ENCODE data around the gene CIB2.

DNA sequence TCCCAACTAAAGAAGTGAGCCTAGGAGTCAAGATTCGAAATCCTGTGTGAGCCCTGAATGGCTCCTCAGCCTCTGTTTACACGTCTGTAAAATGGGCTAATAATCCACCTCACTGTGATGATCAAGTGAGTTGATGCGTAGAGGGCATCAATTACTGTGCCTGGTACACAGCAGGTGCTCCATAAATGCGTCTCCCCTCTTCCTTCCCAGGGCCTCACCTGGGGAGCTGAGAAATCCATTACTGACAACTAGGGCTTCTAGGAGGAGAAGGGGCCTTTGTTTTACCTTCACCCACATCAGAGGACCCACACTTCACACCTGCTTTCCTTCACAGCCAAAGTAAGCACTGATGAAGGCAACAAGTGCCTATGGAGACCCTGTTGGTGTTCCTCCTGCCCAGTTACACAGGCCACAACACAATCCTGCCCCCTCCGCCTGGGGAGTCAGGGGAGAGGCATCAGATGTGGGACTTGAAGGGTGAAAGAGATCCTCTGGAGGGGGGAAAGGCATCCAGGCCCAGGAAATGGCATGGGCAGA is 1.4 kb downstream of the CIB2 start:
- TF ChIP-seq BACH2 (CRISPR knock-in tag; IDR thresholded peaks at IDR 0.05; ENCODE audit: borderline replicate concordance), result no peak
- no peak for TF ChIP-seq ZNF8 (CRISPR knock-in tag; IDR thresholded peaks at IDR 0.05)
- no peak for TF ChIP-seq TSHZ2 (CRISPR knock-in tag; IDR thresholded peaks at IDR 0.05)
- TF ChIP-seq ZNF70 (CRISPR knock-in tag; IDR thresholded peaks at IDR 0.05), result no peak
- TF ChIP-seq OSR1 (CRISPR knock-in tag; IDR thresholded peaks at IDR 0.05), result no peak
- no peak for TF ChIP-seq PATZ1 (CRISPR knock-in tag; IDR thresholded peaks at IDR 0.05; ENCODE audit: borderline replicate concordance)
- no peak for TF ChIP-seq TCF4 (CRISPR knock-in tag; IDR thresholded peaks at IDR 0.05; ENCODE audit: borderline replicate concordance)
- TF ChIP-seq, protein P1, sequence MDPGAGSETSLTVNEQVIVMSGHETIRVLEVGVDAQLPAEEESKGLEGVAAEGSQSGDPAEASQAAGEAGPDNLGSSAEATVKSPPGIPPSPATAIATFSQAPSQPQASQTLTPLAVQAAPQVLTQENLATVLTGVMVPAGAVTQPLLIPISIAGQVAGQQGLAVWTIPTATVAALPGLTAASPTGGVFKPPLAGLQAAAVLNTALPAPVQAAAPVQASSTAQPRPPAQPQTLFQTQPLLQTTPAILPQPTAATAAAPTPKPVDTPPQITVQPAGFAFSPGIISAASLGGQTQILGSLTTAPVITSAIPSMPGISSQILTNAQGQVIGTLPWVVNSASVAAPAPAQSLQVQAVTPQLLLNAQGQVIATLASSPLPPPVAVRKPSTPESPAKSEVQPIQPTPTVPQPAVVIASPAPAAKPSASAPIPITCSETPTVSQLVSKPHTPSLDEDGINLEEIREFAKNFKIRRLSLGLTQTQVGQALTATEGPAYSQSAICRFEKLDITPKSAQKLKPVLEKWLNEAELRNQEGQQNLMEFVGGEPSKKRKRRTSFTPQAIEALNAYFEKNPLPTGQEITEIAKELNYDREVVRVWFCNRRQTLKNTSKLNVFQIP (CRISPR knock-in tag; IDR thresholded peaks at IDR 0.05; ENCODE audit: borderline replicate concordance, low read depth), result no peak
- no peak for TF ChIP-seq ZNF565 (CRISPR knock-in tag; conservative IDR thresholded peaks at IDR 0.05; ENCODE audit: low read depth)
- no peak for TF ChIP-seq ARNTL (CRISPR knock-in tag; IDR thresholded peaks at IDR 0.05; ENCODE audit: borderline replicate concordance, low read depth)
- TF ChIP-seq ZFP30 (CRISPR knock-in tag; IDR thresholded peaks at IDR 0.05), result no peak
